ENCODE measurements around the gene RPS16. TPM values are rescaled to one million over a fixed set of nuclear protein-coding genes. Genes with fewer than 3 reads are reported as not detected.
A peak's percentile ranks its signal among the peaks of the same experiment; 100 is the strongest.

The RPS16 gene
- total and polyA plus RNA-seq, 9 of the 15 experiments (the other 6 are each of a cell fraction or from before 2014, with no cell fraction given), result 82.6 to 3,671 (median 2,204) TPM

DNA sequence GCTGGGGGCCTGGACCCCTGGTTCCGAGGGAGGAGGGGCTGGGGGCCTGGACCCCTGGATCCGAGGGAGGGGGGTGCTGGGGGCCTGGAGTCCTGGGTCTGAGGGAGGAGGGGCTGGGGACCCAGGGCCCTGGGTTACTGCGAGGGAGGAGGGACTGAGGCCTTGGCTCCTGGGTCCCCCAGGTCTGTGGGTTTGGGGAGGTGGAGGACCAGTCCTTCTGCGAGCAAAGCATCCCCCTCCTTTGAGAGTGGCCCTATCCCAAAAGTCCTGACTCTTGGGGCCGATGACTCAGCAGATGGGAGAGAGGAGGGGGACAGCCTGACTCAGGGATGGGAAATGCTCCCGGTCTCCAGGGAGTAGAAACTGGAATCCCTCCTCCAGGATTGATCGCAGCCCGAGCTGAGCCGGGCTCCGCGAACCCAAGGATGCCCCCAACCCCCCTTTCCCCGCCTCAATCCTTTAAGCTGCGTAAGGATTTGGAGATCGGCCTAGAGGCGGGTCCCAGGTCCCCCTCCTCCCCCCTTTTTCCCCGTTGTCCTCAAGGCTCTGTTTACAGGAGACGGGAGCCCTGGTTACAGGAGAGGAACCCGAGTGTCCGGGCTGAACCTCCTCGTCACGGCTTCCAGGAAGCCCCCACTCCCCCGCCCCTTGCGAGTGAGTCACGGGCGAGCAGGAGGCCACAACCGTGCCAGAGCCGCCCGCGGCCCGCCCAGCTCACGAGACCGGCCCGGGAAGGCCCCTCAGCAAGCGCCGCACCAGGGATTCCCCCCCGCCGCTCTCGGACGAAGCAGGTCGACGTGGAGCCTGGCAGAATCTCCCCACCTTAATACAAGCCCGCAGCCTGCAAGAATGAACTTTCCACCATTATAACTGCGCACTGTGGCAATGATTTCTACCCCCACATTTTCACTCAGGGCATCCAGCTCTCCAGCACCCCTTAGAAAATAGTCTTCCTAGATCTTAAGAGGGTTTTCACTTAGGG lies 32.1 kb downstream of the RPS16 start (continued):
- TF ChIP-seq, protein P1, sequence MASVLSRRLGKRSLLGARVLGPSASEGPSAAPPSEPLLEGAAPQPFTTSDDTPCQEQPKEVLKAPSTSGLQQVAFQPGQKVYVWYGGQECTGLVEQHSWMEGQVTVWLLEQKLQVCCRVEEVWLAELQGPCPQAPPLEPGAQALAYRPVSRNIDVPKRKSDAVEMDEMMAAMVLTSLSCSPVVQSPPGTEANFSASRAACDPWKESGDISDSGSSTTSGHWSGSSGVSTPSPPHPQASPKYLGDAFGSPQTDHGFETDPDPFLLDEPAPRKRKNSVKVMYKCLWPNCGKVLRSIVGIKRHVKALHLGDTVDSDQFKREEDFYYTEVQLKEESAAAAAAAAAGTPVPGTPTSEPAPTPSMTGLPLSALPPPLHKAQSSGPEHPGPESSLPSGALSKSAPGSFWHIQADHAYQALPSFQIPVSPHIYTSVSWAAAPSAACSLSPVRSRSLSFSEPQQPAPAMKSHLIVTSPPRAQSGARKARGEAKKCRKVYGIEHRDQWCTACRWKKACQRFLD (CRISPR knock-in tag; IDR thresholded peaks at IDR 0.05), result peak; percentile 25; the same call in 1 of the 2 replicates
- TF ChIP-seq ZNF165 (CRISPR knock-in tag; IDR thresholded peaks at IDR 0.05; ENCODE audit: borderline replicate concordance), result no peak
- TF ChIP-seq, protein P2, sequence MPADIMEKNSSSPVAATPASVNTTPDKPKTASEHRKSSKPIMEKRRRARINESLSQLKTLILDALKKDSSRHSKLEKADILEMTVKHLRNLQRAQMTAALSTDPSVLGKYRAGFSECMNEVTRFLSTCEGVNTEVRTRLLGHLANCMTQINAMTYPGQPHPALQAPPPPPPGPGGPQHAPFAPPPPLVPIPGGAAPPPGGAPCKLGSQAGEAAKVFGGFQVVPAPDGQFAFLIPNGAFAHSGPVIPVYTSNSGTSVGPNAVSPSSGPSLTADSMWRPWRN (IDR thresholded peaks at IDR 0.05; ENCODE audit: low read depth), result peak; percentile 94
- 0 out of 2 replicates have a peak, but pooled peaks have one; percentile 24 for TF ChIP-seq ARID2 (IDR thresholded peaks at IDR 0.05)
- no peak for TF ChIP-seq MIER1 (IDR thresholded peaks at IDR 0.05; ENCODE audit: low read depth)
- TF ChIP-seq ZNF175 (CRISPR knock-in tag; IDR thresholded peaks at IDR 0.05; ENCODE audit: low read depth), result 0 out of 2 replicates have a peak, but pooled peaks have one; percentile 52
- TF ChIP-seq NFE2 (IDR thresholded peaks at IDR 0.05; ENCODE audit: low read depth), result peak; percentile 88
- no peak for TF ChIP-seq MYBL2 (IDR thresholded peaks at IDR 0.05; ENCODE audit: low read depth)
- no peak for TF ChIP-seq MYBL2 (CRISPR knock-in tag; IDR thresholded peaks at IDR 0.05; ENCODE audit: borderline replicate concordance)
- no peak for TF ChIP-seq ZNF3 (CRISPR knock-in tag; IDR thresholded peaks at IDR 0.05)
- TF ChIP-seq, protein P3, sequence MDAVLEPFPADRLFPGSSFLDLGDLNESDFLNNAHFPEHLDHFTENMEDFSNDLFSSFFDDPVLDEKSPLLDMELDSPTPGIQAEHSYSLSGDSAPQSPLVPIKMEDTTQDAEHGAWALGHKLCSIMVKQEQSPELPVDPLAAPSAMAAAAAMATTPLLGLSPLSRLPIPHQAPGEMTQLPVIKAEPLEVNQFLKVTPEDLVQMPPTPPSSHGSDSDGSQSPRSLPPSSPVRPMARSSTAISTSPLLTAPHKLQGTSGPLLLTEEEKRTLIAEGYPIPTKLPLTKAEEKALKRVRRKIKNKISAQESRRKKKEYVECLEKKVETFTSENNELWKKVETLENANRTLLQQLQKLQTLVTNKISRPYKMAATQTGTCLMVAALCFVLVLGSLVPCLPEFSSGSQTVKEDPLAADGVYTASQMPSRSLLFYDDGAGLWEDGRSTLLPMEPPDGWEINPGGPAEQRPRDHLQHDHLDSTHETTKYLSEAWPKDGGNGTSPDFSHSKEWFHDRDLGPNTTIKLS (IDR thresholded peaks at IDR 0.05; ENCODE audit: borderline replicate concordance, low read depth), result no peak
- no peak for TF ChIP-seq BACH1 (tag; IDR thresholded peaks at IDR 0.05)
- TF ChIP-seq NBN (IDR thresholded peaks at IDR 0.05; ENCODE audit: low read depth), result 0 out of 2 replicates have a peak, but pooled peaks have one; percentile 54
- peak; percentile 27 for TF ChIP-seq ASH1L (IDR thresholded peaks at IDR 0.05; ENCODE audit: borderline replicate concordance, low read depth, partially characterized antibody)
- TF ChIP-seq, protein P4, sequence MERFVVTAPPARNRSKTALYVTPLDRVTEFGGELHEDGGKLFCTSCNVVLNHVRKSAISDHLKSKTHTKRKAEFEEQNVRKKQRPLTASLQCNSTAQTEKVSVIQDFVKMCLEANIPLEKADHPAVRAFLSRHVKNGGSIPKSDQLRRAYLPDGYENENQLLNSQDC (CRISPR knock-in tag; IDR thresholded peaks at IDR 0.05), result no peak
- peak; percentile 99 for TF ChIP-seq FOXJ2 (tag; IDR thresholded peaks at IDR 0.05)
- peak; percentile 38 for TF ChIP-seq BRD9 (IDR thresholded peaks at IDR 0.05; ENCODE audit: low read depth, partially characterized antibody)
- TF ChIP-seq, protein P5, sequence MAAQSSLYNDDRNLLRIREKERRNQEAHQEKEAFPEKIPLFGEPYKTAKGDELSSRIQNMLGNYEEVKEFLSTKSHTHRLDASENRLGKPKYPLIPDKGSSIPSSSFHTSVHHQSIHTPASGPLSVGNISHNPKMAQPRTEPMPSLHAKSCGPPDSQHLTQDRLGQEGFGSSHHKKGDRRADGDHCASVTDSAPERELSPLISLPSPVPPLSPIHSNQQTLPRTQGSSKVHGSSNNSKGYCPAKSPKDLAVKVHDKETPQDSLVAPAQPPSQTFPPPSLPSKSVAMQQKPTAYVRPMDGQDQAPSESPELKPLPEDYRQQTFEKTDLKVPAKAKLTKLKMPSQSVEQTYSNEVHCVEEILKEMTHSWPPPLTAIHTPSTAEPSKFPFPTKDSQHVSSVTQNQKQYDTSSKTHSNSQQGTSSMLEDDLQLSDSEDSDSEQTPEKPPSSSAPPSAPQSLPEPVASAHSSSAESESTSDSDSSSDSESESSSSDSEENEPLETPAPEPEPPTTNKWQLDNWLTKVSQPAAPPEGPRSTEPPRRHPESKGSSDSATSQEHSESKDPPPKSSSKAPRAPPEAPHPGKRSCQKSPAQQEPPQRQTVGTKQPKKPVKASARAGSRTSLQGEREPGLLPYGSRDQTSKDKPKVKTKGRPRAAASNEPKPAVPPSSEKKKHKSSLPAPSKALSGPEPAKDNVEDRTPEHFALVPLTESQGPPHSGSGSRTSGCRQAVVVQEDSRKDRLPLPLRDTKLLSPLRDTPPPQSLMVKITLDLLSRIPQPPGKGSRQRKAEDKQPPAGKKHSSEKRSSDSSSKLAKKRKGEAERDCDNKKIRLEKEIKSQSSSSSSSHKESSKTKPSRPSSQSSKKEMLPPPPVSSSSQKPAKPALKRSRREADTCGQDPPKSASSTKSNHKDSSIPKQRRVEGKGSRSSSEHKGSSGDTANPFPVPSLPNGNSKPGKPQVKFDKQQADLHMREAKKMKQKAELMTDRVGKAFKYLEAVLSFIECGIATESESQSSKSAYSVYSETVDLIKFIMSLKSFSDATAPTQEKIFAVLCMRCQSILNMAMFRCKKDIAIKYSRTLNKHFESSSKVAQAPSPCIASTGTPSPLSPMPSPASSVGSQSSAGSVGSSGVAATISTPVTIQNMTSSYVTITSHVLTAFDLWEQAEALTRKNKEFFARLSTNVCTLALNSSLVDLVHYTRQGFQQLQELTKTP (IDR thresholded peaks at IDR 0.05; ENCODE audit: low read depth in 1 of 2, partially characterized antibody in 2 of 2), result peak in 1 of 2 experiments; percentile 12
- no peak for TF ChIP-seq PURB (CRISPR knock-in tag; IDR thresholded peaks at IDR 0.05; ENCODE audit: low read depth)

Measured in K562 (cell line).